PC-9 (cell line): ENCODE results near the gene TSPOAP1. TPM values are rescaled to one million over a fixed set of nuclear protein-coding genes. Genes with fewer than 3 reads are reported as not detected.

Experiments
- BruUV-seq: library from RNA; stranded (reverse); fragments of 400-500 nt; replicated peaks from 2 replicates; lab custom pipeline; 2021; lab: Mats Ljungman, UMichigan
- CTCF ChIA-PET: fragments of 300-600 bp; sonication (Branson Sonifier 250); formaldehyde crosslinking; loops from one replicate; lab custom pipeline; 2022; ENCODE audit warnings: antibody characterized with exemption; lab: Charles Lee
- POLR2A ChIA-PET: fragments of 300-600 bp; sonication (Branson Sonifier 250); formaldehyde crosslinking; loops from one replicate; lab custom pipeline; 2022; ENCODE audit warnings: antibody characterized with exemption; ENCODE audit not compliant: unreplicated experiment; lab: Charles Lee
- DNase-seq, 2 experiments: peaks; one replicate each; pipeline versions ENCODE4 v3.0.0 to v3.0.0-alpha.2; 2015 to 2022; ENCODE audit warnings: mixed read lengths in 1 of 2
- H2AFZ ChIP-seq: fragments of 200-600 bp; sonication (generic); 2 replicates; pipeline ENCODE4 v1.8.1; 2017; ENCODE audit warnings: antibody characterized with exemption
- H3F3A ChIP-seq: fragments of 200-600 bp; sonication (generic); 2 replicates; pipeline ENCODE4 v1.8.1; 2017; ENCODE audit warnings: antibody characterized with exemption, mild to moderate bottlenecking, low read depth; ENCODE audit not compliant: insufficient read depth
- H3K27ac ChIP-seq: fragments of 200-600 bp; sonication (generic); 2 replicates; pipeline ENCODE4 v1.6.1; 2016; ENCODE audit warnings: mixed run types
- H3K27me3 ChIP-seq: fragments of 200-600 bp; sonication (generic); 2 replicates; pipeline ENCODE4 v1.6.1; 2016; ENCODE audit warnings: low read depth, mixed run types; ENCODE audit not compliant: insufficient read depth
- H3K36me3 ChIP-seq: fragments of 200-600 bp; sonication (generic); 2 replicates; pipeline ENCODE4 v1.6.1; 2016; ENCODE audit warnings: low read depth, mixed run types
- H3K4me1 ChIP-seq: fragments of 200-600 bp; sonication (generic); replicated peaks from 2 replicates; pipeline ENCODE4 v1.6.1; 2016; ENCODE audit warnings: mixed run types; ENCODE audit not compliant: insufficient read depth
- H3K4me2 ChIP-seq: fragments of 200-600 bp; sonication (generic); 2 replicates; pipeline ENCODE4 v1.6.1; 2017; ENCODE audit warnings: mixed run types
- H3K4me3 ChIP-seq: fragments of 200-600 bp; sonication (generic); 2 replicates; pipeline ENCODE4 v1.6.1; 2016; ENCODE audit warnings: mixed run types
- H3K79me2 ChIP-seq: fragments of 200-600 bp; sonication (generic); 2 replicates; pipeline ENCODE4 v1.6.1; 2017; ENCODE audit warnings: low read depth, mixed run types
- H3K9me2 ChIP-seq: fragments of 200-600 bp; sonication (generic); 2 replicates; pipeline ENCODE4 v1.8.1; 2017; ENCODE audit warnings: mild to moderate bottlenecking; ENCODE audit not compliant: insufficient read depth
- H3K9me3 ChIP-seq: fragments of 200-600 bp; sonication (generic); 2 replicates; pipeline ENCODE4 v1.8.1; 2016; ENCODE audit warnings: low read depth; ENCODE audit not compliant: insufficient read depth
- H4K20me1 ChIP-seq: fragments of 200-600 bp; sonication (generic); 2 replicates; pipeline ENCODE4 v1.8.1; 2017; ENCODE audit not compliant: insufficient read depth
- CTCF ChIP-seq: fragments of 200-600 bp; sonication (generic); conservative IDR thresholded peaks from 2 replicates; pipeline ENCODE4 v1.6.1; 2017; ENCODE audit warnings: mixed run types, antibody characterized with exemption, mild to moderate bottlenecking, moderate library complexity
- EZH2 ChIP-seq: fragments of 200-600 bp; sonication (generic); IDR thresholded peaks from 2 replicates; pipeline ENCODE4 v1.8.0; 2017; ENCODE audit warnings: antibody characterized with exemption, low read depth
- intact Hi-C: fragments of 100-400 bp; cut with micrococcal nuclease; formaldehyde crosslinking; loops from one replicate; pipeline ENCODE4 v1.10.0; 2022; ENCODE audit not compliant: unreplicated experiment
- total RNA-seq: library from RNA; stranded (reverse); gene quantifications from 2 replicates; pipeline ENCODE4 v1.2.3, GENCODE V29; 2021

The TSPOAP1 gene
- total RNA-seq, 1 experiment from 2014 or later: 0.15 TPM

- ChIA-PET POLR2A (no interaction called here), CTCF (no interaction called here)
- no TSS peak for BruUV-seq
These were observed 47.9 kb downstream of the TSPOAP1 start, which contains the start of gene MPO for GRCh38 chr17:58280480-58281217. Gene MPO, minus strand, starts transcription at chr17:58280935. Its CDS starts 177 bp downstream, at chr17:58280758.

GRCh38 chr17:58279736-58280479 lies 48.7 kb downstream of the TSPOAP1 start:
- intact Hi-C loops: no loop called here
- H2AFZ ChIP-seq: no peak overlapping the region
- no peaks in the 10 kb centered on the region for H3K36me3 ChIP-seq
- peaks cover 79% of the 10 kb centered on the region for H3K27me3 ChIP-seq
- H3K9me3 ChIP-seq: no peaks in the 10 kb centered on the region
- no peak for DNase-seq
- no peaks in the 10 kb centered on the region for H4K20me1 ChIP-seq
- CTCF ChIA-PET: no interaction called here
- POLR2A ChIA-PET: no interaction called here
- H3K9me2 ChIP-seq: no peaks in the 10 kb centered on the region
- no peaks in the 10 kb centered on the region for H3K79me2 ChIP-seq
- no peak for TF ChIP-seq CTCF
- TF ChIP-seq EZH2: no peak
- H3F3A ChIP-seq: no peaks in the 10 kb centered on the region
- no TSS peak for BruUV-seq
- no peak overlapping the region for H3K4me3 ChIP-seq
- H3K4me2 ChIP-seq: no peak overlapping the region
- H3K27ac ChIP-seq: no peak overlapping the region
- no peaks in the 10 kb centered on the region for H3K4me1 ChIP-seq

More at GRCh38 chr17:58280480-58281217, 47.9 kb downstream of the TSPOAP1 start, which contains the start of gene MPO:
- Histone ChIP-seq H3K27me3 (peaks cover 77% of the 10 kb centered on the region), H3K4me2 (no peak within 1 kb of the TSS), H4K20me1 (no peaks in the 10 kb centered on the region), H3K36me3 (no peaks in the 10 kb centered on the region), H2AFZ (no peak within 1 kb of the TSS), H3K9me3 (no peaks in the 10 kb centered on the region), H3F3A (no peaks in the 10 kb centered on the region), H3K9me2 (no peaks in the 10 kb centered on the region), H3K4me1 (no peaks in the 10 kb centered on the region), H3K79me2 (no peaks in the 10 kb centered on the region), H3K27ac (no peak within 1 kb of the TSS), H3K4me3 (no peak within 1 kb of the TSS)
- intact Hi-C loops: no loop called here
- no peak for TF ChIP-seq EZH2
- TF ChIP-seq CTCF: no peak
- DNase-seq: no peak

GRCh38 chr17:58279016-58279711 lies 49.4 kb downstream of the TSPOAP1 start:
- H3K27me3 ChIP-seq: peaks cover 76% of the 10 kb centered on the region
- H3K27ac ChIP-seq: no peak overlapping the region

More at GRCh38 chr17:58279016-58279711, 49.4 kb downstream of the TSPOAP1 start:
- H3K4me3 ChIP-seq: no peak overlapping the region
- DNase-seq: no peak
- H3K9me3 ChIP-seq: no peaks in the 10 kb centered on the region
- BruUV-seq: no TSS peak
- H3K4me2 ChIP-seq: no peak overlapping the region
- H3F3A ChIP-seq: no peaks in the 10 kb centered on the region
- intact Hi-C loops: no loop called here
- no peaks in the 10 kb centered on the region for H3K4me1 ChIP-seq
- H3K9me2 ChIP-seq: no peaks in the 10 kb centered on the region
- POLR2A ChIA-PET: no interaction called here
- no peaks in the 10 kb centered on the region for H4K20me1 ChIP-seq
- TF ChIP-seq CTCF (no peak), EZH2 (no peak)
- H3K79me2 ChIP-seq: no peaks in the 10 kb centered on the region
- no peak overlapping the region for H2AFZ ChIP-seq
- CTCF ChIA-PET: no interaction called here
- no peaks in the 10 kb centered on the region for H3K36me3 ChIP-seq
